Measurements from ENCODE around the gene PAOX.
A peak's percentile ranks its signal among the peaks of the same experiment; 100 is the strongest.

Gene PAOX

DNA sequence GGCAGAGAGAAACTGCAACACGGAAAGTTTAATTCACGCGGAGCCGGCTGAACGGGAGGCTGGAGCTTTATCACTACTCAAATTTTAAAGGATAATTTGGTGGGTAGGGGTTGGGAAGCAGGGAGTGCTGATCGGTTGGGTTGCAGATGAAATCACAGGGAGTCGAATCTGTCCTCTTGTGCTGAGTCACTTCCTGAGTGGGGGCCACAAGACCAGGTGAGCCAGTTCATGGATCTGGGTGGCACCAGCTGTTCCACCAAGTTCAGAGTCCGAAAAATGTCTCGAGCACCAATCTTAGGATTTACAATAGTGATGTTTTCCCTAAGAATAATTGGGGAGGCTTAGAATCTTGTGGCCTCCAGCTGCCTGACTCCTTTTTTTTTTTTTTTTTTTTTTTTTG lies 35.5 kb upstream of the PAOX start:
- no peak overlapping the region for H3K4me3 Mint-ChIP-seq
- peaks cover 15% of the 10 kb centered on the region for H3K27me3 Mint-ChIP-seq
- H3K9me3 Mint-ChIP-seq: no peaks in the 10 kb centered on the region
- H3K4me1 Mint-ChIP-seq: peaks cover 5% of the 10 kb centered on the region
- H3K27ac Mint-ChIP-seq: no peak overlapping the region
- H3K36me3 Mint-ChIP-seq: no peaks in the 10 kb centered on the region

DNA sequence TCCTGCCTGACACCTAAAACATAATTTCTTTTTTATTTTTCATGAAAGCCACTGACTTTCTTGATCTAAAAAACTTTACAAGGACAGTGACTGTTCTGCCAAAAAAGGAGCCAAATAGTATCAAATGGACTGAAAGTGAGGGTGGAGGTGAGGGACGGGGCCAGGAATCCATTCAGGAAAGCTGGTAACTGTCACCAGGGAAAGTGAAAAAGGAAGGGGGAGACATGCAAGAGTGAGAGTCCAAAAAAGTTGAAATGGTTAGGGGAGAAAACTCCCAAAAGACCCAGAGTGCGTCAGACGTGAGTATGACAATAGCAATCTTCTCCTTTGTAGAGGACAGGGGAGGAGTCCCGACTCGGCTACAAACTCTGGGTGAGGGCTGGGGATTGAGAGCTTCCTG lies 34.8 kb upstream of the PAOX start:
- Mint-ChIP-seq H3K4me3 (no peak overlapping the region), H3K27me3 (peaks cover 15% of the 10 kb centered on the region)

DNA sequence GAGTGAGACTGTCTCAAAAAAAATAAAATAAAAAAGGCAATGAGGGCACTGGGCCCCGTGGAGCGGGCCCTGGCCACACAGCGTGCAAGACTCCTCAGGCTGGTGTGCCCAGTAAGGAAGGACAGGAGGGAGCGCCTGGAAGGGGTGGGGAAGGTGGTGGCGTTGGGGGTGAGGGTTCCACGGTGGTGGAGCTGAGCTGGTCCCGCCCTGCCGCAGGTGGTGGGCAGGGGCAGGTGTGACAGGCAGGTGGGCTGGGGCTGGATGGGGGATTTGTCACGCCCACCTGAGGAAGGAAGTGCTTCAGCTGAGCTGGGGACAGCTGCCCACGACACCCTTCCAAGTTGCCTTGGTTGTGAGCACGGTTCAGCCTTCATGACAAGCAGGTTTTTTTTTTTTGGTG lies 32.6 kb upstream of the PAOX start:
- Mint-ChIP-seq H3K9me3 (no peaks in the 10 kb centered on the region), H3K4me3 (no peak overlapping the region), H3K36me3 (no peaks in the 10 kb centered on the region), H3K4me1 (peaks cover 5% of the 10 kb centered on the region), H3K27ac (no peak overlapping the region), H3K27me3 (peaks cover 15% of the 10 kb centered on the region)

More for the DNA sequence above, 34.8 kb upstream of the PAOX start:
- Mint-ChIP-seq H3K4me1 (peaks cover 5% of the 10 kb centered on the region), H3K9me3 (no peaks in the 10 kb centered on the region), H3K27ac (no peak overlapping the region), H3K36me3 (no peaks in the 10 kb centered on the region)

DNA sequence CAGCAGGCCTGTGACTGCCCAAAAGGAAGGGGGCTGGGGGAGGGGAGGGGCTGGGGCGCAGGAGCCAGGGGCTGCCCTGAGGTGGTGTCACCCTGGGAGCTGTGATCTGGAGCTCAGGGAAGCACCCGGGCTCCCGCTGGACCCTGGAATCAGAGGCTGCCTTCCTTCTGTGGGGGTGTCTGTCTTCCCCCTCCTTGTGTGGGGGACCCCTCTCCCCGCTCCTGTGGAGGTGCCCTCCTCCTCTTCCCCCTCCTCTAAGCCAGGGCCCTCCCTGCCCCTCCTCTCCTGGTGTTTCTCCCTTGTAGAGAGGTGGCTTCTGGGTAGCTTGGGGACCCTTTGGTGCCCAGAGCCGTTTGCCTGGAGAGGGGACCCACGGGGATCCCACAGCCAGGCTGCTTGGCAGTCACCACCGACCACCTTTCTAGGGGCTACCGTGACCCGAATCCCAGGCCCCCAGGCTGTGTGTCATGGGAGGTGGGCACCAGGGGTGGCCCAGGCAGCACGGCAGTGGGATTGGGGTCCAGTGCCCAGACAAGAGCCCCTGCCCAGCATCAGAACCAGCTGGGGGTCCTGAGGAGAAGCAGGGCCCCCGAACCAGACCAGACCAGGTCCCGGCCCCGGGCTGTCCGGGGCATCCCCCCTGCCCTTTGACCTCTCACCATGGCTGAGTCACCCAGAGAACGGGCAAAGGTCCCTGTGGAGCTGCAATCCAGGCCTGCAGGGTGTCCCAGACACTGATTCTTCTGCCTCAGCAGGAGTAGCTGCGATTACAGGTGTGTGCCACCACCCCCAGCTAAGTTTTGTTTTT lies 31.1 kb upstream of the PAOX start:
- Mint-ChIP-seq H3K27me3 (peaks cover 12% of the 10 kb centered on the region), H3K4me3 (no peak overlapping the region), H3K9me3 (no peaks in the 10 kb centered on the region), H3K4me1 (peaks cover 5% of the 10 kb centered on the region), H3K27ac (no peak overlapping the region), H3K36me3 (no peaks in the 10 kb centered on the region)

DNA sequence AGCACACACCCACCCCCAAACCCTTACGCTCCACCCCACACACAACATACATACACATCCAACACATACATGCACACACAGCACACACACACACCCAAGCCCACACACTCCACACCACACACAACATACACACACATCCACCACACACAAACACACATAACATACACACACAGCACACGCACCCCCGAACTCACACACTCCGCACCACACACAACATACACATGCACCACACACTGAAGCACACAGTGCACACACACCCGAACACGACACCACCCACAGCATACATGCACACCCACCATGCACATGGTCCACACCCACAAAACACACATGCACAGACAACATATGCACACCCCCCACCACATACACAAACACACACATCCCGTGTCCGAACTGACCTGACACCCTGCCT lies 29.9 kb upstream of the PAOX start:
- H3K9me3 Mint-ChIP-seq: no peaks in the 10 kb centered on the region
- H3K27me3 Mint-ChIP-seq: peaks cover 8% of the 10 kb centered on the region
- no peak overlapping the region for H3K27ac Mint-ChIP-seq
- H3K4me1 Mint-ChIP-seq: no peaks in the 10 kb centered on the region
- H3K36me3 Mint-ChIP-seq: no peaks in the 10 kb centered on the region
- no peak overlapping the region for H3K4me3 Mint-ChIP-seq

DNA sequence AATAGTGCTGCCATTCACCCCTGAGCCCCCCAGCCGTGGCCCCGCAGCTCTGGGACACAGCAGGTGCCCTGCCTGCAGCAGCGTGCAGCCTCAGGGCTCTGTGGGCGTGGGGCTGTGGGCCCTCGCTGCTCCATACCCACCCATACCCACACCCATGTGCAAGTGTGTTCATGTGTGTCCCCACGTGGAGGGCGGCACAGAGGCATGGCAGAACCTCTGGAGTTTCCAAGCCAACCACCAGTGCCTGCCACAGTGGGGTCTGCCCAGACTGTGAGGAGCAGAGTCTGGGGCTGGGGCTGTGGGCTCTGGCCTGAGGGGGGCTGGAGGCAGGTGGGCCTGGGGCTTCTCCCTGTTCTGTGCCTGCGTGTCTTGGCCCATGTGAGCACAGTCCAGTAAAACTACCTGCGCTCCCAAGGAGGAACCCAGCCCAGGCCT lies 29.5 kb upstream of the PAOX start:
- Mint-ChIP-seq H3K4me1 (no peaks in the 10 kb centered on the region), H3K36me3 (no peaks in the 10 kb centered on the region), H3K27me3 (peaks cover 7% of the 10 kb centered on the region), H3K27ac (no peak overlapping the region), H3K4me3 (no peak overlapping the region), H3K9me3 (no peaks in the 10 kb centered on the region)

DNA sequence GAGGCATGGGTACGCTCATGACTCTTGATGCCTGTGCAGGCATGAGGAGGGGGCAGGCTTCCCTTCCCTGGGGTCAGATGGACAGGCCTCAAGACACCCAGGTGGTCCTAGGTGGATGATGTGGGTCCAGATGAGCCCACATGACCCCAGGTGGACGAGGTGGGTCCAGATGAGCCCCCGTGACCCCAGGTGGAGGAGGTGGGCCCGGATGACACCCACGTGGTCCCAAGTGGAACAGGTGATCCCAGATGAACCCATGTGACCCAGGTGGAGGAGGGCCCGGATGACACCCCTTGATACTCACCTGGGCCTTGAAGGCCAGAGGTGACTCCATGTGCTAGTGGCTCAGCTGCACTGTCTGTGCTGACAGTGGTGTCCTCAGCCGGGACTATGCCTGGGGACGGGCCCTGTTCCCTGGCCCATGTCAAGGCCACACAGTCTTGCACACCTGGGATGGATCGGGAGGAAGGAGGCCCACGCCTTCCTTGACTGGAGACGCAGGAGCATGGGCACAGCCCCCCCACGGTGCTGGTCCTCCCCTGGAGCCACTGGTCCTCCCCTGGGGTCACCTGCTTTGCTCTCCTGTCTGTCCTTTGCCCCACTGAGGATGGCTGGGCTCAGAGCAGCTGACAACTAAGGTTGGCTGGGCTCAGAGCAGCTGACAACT lies 28.6 kb upstream of the PAOX start:
- Mint-ChIP-seq H3K27ac (no peak overlapping the region), H3K4me3 (no peak overlapping the region), H3K9me3 (no peaks in the 10 kb centered on the region)

DNA sequence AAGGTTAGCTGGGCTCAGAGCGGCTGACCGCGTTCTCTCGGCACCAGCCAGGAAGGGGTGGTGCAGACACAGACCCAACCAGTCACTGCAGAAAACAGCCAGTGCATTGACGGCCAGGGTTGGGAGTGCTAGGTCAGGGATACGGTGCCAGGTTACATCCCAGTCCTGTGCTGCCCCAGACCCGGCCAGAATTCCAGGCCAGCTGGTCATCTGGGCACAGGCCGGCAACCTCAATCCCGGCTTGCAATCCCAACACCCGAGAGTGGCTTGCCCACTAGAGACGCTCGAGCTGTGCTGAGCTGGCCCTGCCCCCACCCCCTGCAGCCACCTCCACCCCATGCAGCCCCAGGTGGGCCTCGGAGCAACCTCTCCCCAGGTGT lies 28.1 kb upstream of the PAOX start:
- no peaks in the 10 kb centered on the region for H3K36me3 Mint-ChIP-seq
- H3K4me1 Mint-ChIP-seq: no peaks in the 10 kb centered on the region
- no peak overlapping the region for H3K27ac Mint-ChIP-seq
- H3K27me3 Mint-ChIP-seq: peaks cover under 1% of the 10 kb centered on the region
- H3K9me3 Mint-ChIP-seq: no peaks in the 10 kb centered on the region
- no peak overlapping the region for H3K4me3 Mint-ChIP-seq

More for the DNA sequence above, 28.6 kb upstream of the PAOX start:
- Mint-ChIP-seq H3K27me3 (peaks cover 2% of the 10 kb centered on the region), H3K36me3 (no peaks in the 10 kb centered on the region), H3K4me1 (no peaks in the 10 kb centered on the region)

DNA sequence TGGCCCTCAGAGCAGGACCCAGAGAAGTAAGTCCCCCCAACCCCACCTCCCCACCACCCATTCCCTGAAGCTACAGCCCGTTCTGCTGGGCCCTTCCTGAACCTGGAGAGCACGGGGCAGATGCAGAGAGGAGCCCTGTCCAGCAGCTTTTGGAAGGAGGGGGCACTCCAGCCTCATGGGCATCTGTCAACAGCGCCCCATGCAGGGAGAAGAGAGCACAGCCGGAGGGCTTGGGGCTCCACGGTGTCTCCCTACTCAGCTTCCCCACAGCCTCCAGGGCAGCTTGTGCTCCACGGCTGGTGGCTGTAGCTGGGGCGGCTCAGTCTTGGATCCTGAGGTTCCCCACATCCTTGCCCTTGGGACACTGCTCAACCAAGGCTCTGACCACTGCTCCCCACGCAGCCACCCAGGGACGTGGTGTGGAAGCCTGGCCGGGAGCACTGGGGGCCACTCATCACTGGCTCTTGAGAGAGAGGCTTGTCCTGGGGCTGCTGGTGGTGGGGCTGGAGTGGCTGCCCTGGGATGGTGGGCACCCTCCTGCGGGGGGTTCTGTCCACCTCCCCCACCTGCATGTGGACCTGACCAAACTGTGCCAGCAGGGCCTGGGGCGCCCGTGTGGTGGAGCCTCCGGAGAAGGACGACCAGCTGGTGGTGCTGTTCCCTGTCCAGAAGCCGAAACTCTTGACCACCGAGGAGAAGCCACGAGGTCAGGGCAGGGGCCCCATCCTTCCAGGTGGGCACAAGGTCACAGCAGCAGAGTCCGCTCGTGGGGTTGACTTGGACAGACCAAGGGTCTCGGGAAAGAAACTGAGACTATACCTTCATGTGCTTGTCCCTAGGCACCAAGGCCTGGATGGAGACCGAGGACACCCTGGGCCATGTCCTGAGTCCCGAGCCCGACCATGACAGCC lies 27.4 kb upstream of the PAOX start:
- Mint-ChIP-seq H3K4me1 (no peaks in the 10 kb centered on the region), H3K27me3 (no peaks in the 10 kb centered on the region), H3K36me3 (no peaks in the 10 kb centered on the region), H3K9me3 (no peaks in the 10 kb centered on the region), H3K27ac (no peak overlapping the region), H3K4me3 (no peak overlapping the region)

DNA sequence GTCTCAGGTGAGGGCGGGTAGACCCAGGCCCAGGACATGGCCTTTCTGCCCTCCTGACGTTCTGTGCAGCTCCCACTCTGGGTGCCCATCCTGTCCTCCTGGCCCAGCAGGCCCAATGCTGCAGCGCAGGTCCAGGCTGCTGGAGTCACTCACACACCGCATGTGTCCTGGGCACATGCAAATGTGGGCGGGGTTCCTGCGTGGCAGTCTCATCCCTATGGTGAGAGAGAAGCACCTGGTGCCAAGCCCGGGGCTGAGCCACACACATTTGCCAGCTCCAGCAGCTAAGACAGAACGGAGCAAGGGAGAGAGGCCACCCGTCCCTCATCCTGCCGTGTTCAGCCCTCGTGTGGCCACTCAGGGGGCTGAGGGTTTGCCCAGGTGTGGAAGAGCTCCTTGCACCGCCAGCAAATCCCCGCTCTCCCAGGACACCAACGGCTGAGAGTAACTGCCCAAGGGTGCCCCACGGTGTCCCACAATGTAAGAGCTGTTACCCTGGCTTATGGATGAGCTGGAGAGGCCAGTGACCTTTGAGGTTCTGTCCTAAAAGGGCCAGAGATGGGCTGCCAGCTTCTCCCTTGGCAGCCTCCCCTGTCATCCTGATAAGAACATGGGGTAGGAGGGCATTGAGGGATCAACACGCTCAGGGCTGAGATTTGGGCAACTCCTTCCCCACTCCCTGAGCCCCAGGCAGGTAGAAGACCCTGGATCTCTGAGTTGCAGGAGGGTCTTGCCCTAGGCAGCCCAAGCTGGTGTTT lies 25.7 kb upstream of the PAOX start:
- H3K4me3 Mint-ChIP-seq: no peak overlapping the region
- no peaks in the 10 kb centered on the region for H3K9me3 Mint-ChIP-seq
- no peak overlapping the region for H3K27ac Mint-ChIP-seq
- no peaks in the 10 kb centered on the region for H3K4me1 Mint-ChIP-seq
- no peaks in the 10 kb centered on the region for H3K27me3 Mint-ChIP-seq
- no peaks in the 10 kb centered on the region for H3K36me3 Mint-ChIP-seq

DNA sequence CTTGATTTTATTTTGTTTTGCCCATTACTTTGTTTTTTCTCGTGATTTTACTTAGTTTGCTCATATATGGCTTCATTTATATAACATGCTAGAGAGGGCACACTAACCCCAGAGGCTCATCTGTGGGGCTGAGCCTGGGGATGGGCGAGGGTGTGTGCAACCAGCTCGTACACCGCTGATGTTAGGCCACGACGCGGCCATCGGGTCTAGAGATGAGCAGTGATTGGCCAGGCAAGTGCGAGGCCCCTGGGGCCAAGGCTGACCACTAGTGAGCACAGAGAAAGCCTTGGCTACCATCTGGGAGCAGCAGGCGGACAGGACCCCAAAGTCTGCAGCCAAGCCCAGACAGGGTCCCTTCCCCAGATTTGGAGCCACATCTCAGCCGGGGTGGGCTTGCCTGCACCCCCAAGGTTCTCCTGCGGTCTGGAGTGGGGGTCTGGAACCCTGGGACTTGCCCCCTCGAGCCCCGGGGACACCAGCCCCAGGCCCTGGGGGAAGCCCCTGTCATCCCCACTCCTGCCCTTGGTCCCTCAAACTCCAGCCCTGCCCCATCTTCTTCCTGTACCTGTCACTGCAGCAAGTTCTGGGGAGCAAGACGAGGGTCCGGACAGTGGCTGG lies 25.0 kb upstream of the PAOX start:
- H3K27me3 Mint-ChIP-seq: no peaks in the 10 kb centered on the region
- H3K27ac Mint-ChIP-seq: no peak overlapping the region
- no peaks in the 10 kb centered on the region for H3K36me3 Mint-ChIP-seq
- no peaks in the 10 kb centered on the region for H3K4me1 Mint-ChIP-seq
- no peaks in the 10 kb centered on the region for H3K9me3 Mint-ChIP-seq
- H3K4me3 Mint-ChIP-seq: no peak overlapping the region

DNA sequence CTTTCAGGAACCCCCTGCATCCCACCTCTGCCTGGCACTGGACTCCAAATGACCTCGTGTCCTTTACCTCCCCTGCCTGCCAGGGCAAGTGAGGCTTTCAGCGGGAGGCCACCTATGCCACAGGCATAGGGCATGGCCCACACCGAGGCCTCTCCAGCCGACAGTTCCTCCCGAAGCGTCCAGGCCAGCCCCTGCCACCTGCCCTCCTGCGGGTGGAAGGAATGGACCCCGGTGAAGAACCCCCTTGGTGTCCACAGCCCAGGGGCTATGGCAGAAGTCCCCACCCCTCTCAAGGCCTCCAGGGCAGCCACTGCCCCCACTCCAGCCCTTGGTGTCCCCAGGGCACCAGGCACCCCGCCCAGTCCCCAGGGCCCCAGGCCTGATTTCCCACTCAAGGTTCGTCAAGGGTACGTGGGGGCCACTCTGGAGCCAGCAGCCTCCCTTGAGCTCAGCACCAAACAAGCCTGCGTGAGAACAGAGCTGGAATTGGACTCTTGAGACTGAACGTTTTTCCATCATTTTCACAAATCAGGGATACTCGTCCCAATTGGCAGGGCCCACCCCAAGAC lies 24.3 kb upstream of the PAOX start:
- no peak overlapping the region for H3K27ac Mint-ChIP-seq
- no peaks in the 10 kb centered on the region for H3K27me3 Mint-ChIP-seq
- H3K4me3 Mint-ChIP-seq: no peak overlapping the region
- no peaks in the 10 kb centered on the region for H3K4me1 Mint-ChIP-seq
- H3K9me3 Mint-ChIP-seq: no peaks in the 10 kb centered on the region
- H3K36me3 Mint-ChIP-seq: no peaks in the 10 kb centered on the region

DNA sequence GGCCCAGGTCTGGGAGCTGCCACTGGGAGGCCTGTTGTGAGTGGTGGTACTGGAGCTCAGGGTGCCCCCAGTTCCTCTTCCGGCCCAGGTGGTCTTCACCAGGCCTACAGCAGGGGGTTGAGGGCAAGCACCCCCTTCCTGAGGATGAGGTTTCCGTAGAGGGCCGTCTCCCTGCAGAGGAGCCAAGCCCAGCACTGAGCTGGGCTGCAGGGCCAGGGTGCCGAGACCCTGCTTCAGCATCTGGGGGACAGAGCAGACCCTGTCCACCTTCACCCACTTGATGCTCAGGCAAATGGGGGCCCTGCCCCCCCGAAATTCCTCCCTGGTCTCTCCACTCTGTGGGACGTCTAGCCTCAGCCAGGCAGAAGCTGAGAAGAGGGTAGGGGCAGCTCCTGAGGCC lies 23.8 kb upstream of the PAOX start:
- Mint-ChIP-seq H3K4me3 (no peak overlapping the region), H3K9me3 (no peaks in the 10 kb centered on the region), H3K36me3 (no peaks in the 10 kb centered on the region), H3K27me3 (no peaks in the 10 kb centered on the region), H3K4me1 (no peaks in the 10 kb centered on the region), H3K27ac (no peak overlapping the region)

DNA sequence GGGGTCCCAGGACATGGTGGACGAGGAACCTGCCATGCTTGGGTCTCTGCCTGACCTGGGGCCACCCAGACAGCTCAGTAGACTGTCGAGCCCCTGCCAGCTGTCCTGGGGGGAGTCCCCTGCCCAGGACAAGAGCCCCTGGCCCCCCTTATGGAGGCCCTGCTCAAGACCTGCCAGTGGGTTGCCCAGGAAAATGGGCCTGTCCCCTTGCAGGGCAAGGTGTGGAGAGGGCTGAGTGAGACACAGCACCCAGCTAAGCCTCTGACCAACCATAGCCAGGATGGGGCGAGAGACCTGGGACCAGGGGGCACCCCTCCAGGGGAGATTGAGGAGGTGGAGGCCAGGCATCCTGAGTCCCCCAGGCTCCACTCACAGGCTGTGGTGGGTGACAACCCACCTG lies 23.1 kb upstream of the PAOX start:
- H3K9me3 Mint-ChIP-seq: no peaks in the 10 kb centered on the region
- no peak overlapping the region for H3K27ac Mint-ChIP-seq
- peak overlapping the region; percentile 60 for H3K4me3 Mint-ChIP-seq
- H3K36me3 Mint-ChIP-seq: no peaks in the 10 kb centered on the region
- no peaks in the 10 kb centered on the region for H3K27me3 Mint-ChIP-seq
- no peaks in the 10 kb centered on the region for H3K4me1 Mint-ChIP-seq

All from activated naive CD4-positive, alpha-beta T cell treated with anti-CD3 and anti-CD28 coated beads, Interleukin-2, amount 50 U/mL, for 24 hours (primary cell).